H1 (cell line): Measurements from ENCODE around the gene PRLH. TPM values are rescaled to one million over a fixed set of nuclear protein-coding genes. Genes with fewer than 3 reads are reported as not detected.

Experiments used
- CTCF ChIA-PET: fragments of 300-600 bp; sonication (Branson Sonifier 250); formaldehyde crosslinking; loops from one replicate; lab custom pipeline; 2021; ENCODE audit not compliant: partially characterized antibody; lab: Charles Lee
- POLR2A ChIA-PET: fragments of 300-600 bp; sonication (Branson Sonifier 250); formaldehyde crosslinking; loops from one replicate; lab custom pipeline; 2021; ENCODE audit warnings: inconsistent platforms; ENCODE audit not compliant: partially characterized antibody; lab: Charles Lee
- DNase-seq, 2 experiments: peaks; one replicate each; pipeline versions ENCODE4 v3.0.0 to v3.0.0-alpha.2; 2010 to 2022; ENCODE audit warnings: low spot score in 2 of 2, low read depth in 1 of 2, mixed read lengths in 1 of 2
- FAIRE-seq: peaks from 2 replicates; lab custom pipeline; 2011; peaks lifted over from hg19 to GRCh38; lab: Jason Lieb, UNC
- H2AFZ ChIP-seq: 2 replicates; pipeline ENCODE4 v1.8.1; 2012; ENCODE audit warnings: low read length, inconsistent platforms
- H2AK5ac ChIP-seq: 2 replicates; pipeline ENCODE4 v1.6.1; 2013; ENCODE audit warnings: low read depth, low read length
- H2BK120ac ChIP-seq: replicated peaks from 2 replicates; pipeline ENCODE3; 2013; ENCODE audit warnings: low read depth, low read length, inconsistent platforms
- H2BK12ac ChIP-seq: 2 replicates; pipeline ENCODE4 v1.6.1; 2013; ENCODE audit warnings: low read depth, low read length
- H2BK15ac ChIP-seq: 2 replicates; pipeline ENCODE4 v1.6.1; 2013; ENCODE audit warnings: low read length
- H2BK20ac ChIP-seq: 2 replicates; pipeline ENCODE4 v1.6.1; 2013; ENCODE audit warnings: low read length
- H2BK5ac ChIP-seq: 2 replicates; pipeline ENCODE4 v1.6.1; 2013; ENCODE audit warnings: low read depth, low read length
- H3K14ac ChIP-seq: 2 replicates; pipeline ENCODE4 v1.6.1; 2013; ENCODE audit warnings: inconsistent platforms; ENCODE audit not compliant: insufficient read length
- H3K18ac ChIP-seq: 2 replicates; pipeline ENCODE4 v1.6.1; 2013; ENCODE audit warnings: low read length; ENCODE audit errors: extremely low read depth
- H3K23ac ChIP-seq: 2 replicates; pipeline ENCODE4 v1.6.1; 2013; ENCODE audit warnings: inconsistent platforms; ENCODE audit not compliant: insufficient read length
- H3K23me2 ChIP-seq: 2 replicates; pipeline ENCODE4 v1.6.1; 2013; ENCODE audit warnings: low read depth, low read length
- H3K27ac ChIP-seq: 2 replicates; pipeline ENCODE4 v1.6.1; 2011; ENCODE audit warnings: low read depth, low read length, inconsistent platforms
- H3K27me3 ChIP-seq, 4 experiments: replicated peaks in 1 of 4; 1 replicate in 1 of 4; 2 replicates in 3 of 4; pipeline versions ENCODE4 v1.6.1 to v1.8.1; 2011 to 2013; ENCODE audit warnings: low read length in 3 of 4, mild to moderate bottlenecking in 3 of 4, inconsistent platforms in 2 of 4, mixed read lengths in 2 of 4, moderate library complexity in 1 of 4; ENCODE audit not compliant: control insufficient read depth in 3 of 4, insufficient read depth in 3 of 4; ENCODE audit errors: extremely low read depth in 1 of 4
- H3K36me3 ChIP-seq, 4 experiments: 2 replicates each; pipeline versions ENCODE4 v1.6.1 to v1.8.1; 2011 to 2013; ENCODE audit warnings: mild to moderate bottlenecking in 4 of 4, low read length in 3 of 4, moderate library complexity in 2 of 4, control low read depth in 1 of 4, inconsistent platforms in 1 of 4; ENCODE audit not compliant: insufficient read depth in 4 of 4, control insufficient read depth in 2 of 4
- H3K4ac ChIP-seq: replicated peaks from 2 replicates; pipeline ENCODE3; 2013; ENCODE audit warnings: low read length, low read depth, mixed read lengths, inconsistent platforms; ENCODE audit not compliant: insufficient read length
- H3K4me1 ChIP-seq, 4 experiments: replicated peaks in 1 of 4; 1 replicate in 1 of 4; 2 replicates in 3 of 4; pipeline versions ENCODE4 v1.6.1 to v1.8.1; 2011 to 2013; ENCODE audit warnings: low read length in 3 of 4, inconsistent platforms in 2 of 4, mixed read lengths in 1 of 4; ENCODE audit not compliant: insufficient read depth in 4 of 4, control insufficient read depth in 3 of 4
- H3K4me2 ChIP-seq, 2 experiments: 2 replicates each; pipeline versions ENCODE4 v1.6.1 to v1.8.1; 2011 to 2013; ENCODE audit warnings: low read depth in 2 of 2, low read length in 2 of 2, control low read depth in 1 of 2, inconsistent platforms in 1 of 2, mild to moderate bottlenecking in 1 of 2; ENCODE audit not compliant: insufficient read depth in 1 of 2
- H3K4me3 ChIP-seq, 4 experiments: fragments of 200-600, 300-600 bp in 1 of 4; sonication (generic), shearing (Covaris generic), sonication (Bioruptor Twin) in 1 of 4; 2 replicates each; pipeline versions ENCODE4 v1.5.1 to v1.8.1; 2011 to 2016; ENCODE audit warnings: low read length in 4 of 4, low read depth in 3 of 4, control low read depth in 2 of 4, inconsistent platforms in 2 of 4, mild to moderate bottlenecking in 2 of 4, mixed read lengths in 1 of 4, moderate library complexity in 1 of 4; ENCODE audit not compliant: insufficient read depth in 2 of 4; ENCODE audit errors: extremely low read depth in 1 of 4
- H3K56ac ChIP-seq: replicated peaks from 2 replicates; pipeline ENCODE3; 2013; ENCODE audit warnings: low read depth, mild to moderate bottlenecking, mixed read lengths, low read length, inconsistent platforms; ENCODE audit not compliant: insufficient read length
- H3K79me1 ChIP-seq: 2 replicates; pipeline ENCODE4 v1.6.1; 2013; ENCODE audit warnings: low read depth, low read length, control low read depth
- H3K79me2 ChIP-seq, 2 experiments: 2 replicates each; pipeline versions ENCODE4 v1.6.1 to v1.8.1; 2012 to 2013; ENCODE audit warnings: low read length in 2 of 2, mild to moderate bottlenecking in 2 of 2, inconsistent platforms in 1 of 2; ENCODE audit not compliant: insufficient read depth in 2 of 2, control insufficient read depth in 1 of 2
- H3K9ac ChIP-seq, 4 experiments: replicated peaks in 1 of 4; 1 replicate in 1 of 4; 2 replicates in 3 of 4; pipeline versions ENCODE4 v1.6.1 to v1.8.1; 2011 to 2013; ENCODE audit warnings: low read depth in 3 of 4, low read length in 3 of 4, control low read depth in 2 of 4, mild to moderate bottlenecking in 2 of 4, moderate library complexity in 2 of 4, inconsistent platforms in 1 of 4; ENCODE audit errors: extremely low read depth in 1 of 4
- H3K9me3 ChIP-seq, 2 experiments: 2 replicates each; pipeline versions ENCODE4 v1.6.1 to v1.8.1; 2012 to 2013; ENCODE audit warnings: mild to moderate bottlenecking in 2 of 2, moderate library complexity in 2 of 2, control low read depth in 1 of 2, inconsistent platforms in 1 of 2, low read depth in 1 of 2, low read length in 1 of 2, mixed read lengths in 1 of 2; ENCODE audit not compliant: insufficient read depth in 2 of 2
- H4K20me1 ChIP-seq, 2 experiments: replicated peaks in 1 of 2; 2 replicates each; pipeline versions ENCODE3 to v1.8.1; 2011 to 2013; ENCODE audit warnings: inconsistent platforms in 2 of 2, low read length in 2 of 2, mild to moderate bottlenecking in 1 of 2; ENCODE audit not compliant: insufficient read depth in 2 of 2, control insufficient read depth in 1 of 2
- H4K5ac ChIP-seq: 2 replicates; pipeline ENCODE4 v1.6.1; 2013; ENCODE audit warnings: low read length, low read depth, mixed read lengths, inconsistent platforms; ENCODE audit not compliant: insufficient read length
- H4K8ac ChIP-seq: 2 replicates; pipeline ENCODE4 v1.8.0; 2013; ENCODE audit warnings: mild to moderate bottlenecking, moderate library complexity, low read length, inconsistent platforms; ENCODE audit not compliant: insufficient read depth; ENCODE audit errors: extremely low read depth
- H4K91ac ChIP-seq: replicated peaks from 2 replicates; pipeline ENCODE3; 2013; ENCODE audit warnings: low read length, mixed read lengths, inconsistent platforms; ENCODE audit not compliant: insufficient read length
- ATF2 ChIP-seq: IDR thresholded peaks from 2 replicates; pipeline ENCODE4 v1.6.1; 2012; ENCODE audit warnings: low read length, inconsistent platforms
- BACH1 ChIP-seq: IDR thresholded peaks from 2 replicates; pipeline ENCODE4 v1.6.1; 2012; ENCODE audit warnings: low read length, improper control_type of control experiment
- BCL11A ChIP-seq, 2 experiments: IDR thresholded peaks; one replicate each; pipeline ENCODE4 v1.6.1; 2011; ENCODE audit warnings: low read depth in 2 of 2, low read length in 2 of 2, mild to moderate bottlenecking in 2 of 2
- CTCF ChIP-seq, 3 experiments: IDR thresholded peaks; 1 replicate in 2 of 3; 2 replicates in 1 of 3; pipeline versions ENCODE4 v1.5.1 to v1.6.1; 2011; ENCODE audit warnings: low read length in 3 of 3, mild to moderate bottlenecking in 3 of 3, inconsistent platforms in 2 of 3, low read depth in 1 of 3, moderate library complexity in 1 of 3; ENCODE audit not compliant: insufficient read depth in 1 of 3; ENCODE audit errors: control extremely low read depth in 1 of 3
- FOSL1 ChIP-seq: IDR thresholded peaks from 2 replicates; pipeline ENCODE4 v1.6.1; 2011; ENCODE audit warnings: mild to moderate bottlenecking, low read depth, low read length, moderate library complexity; ENCODE audit not compliant: insufficient read depth
- KDM1A ChIP-seq: fragments of 200-600, 300-600 bp; sonication (generic); IDR thresholded peaks from 2 replicates; pipeline ENCODE4 v1.7.1; 2016; ENCODE audit warnings: mild to moderate bottlenecking, low read length, borderline replicate concordance
- POLR2AphosphoS5 ChIP-seq: IDR thresholded peaks from 2 replicates; pipeline ENCODE4 v1.6.1; 2011; ENCODE audit warnings: low read depth, low read length
- SP1 ChIP-seq: IDR thresholded peaks from 2 replicates; pipeline ENCODE4 v1.6.1; 2011; ENCODE audit warnings: low read depth, low read length
- TBP ChIP-seq: IDR thresholded peaks from 2 replicates; pipeline ENCODE4 v1.6.1; 2011; ENCODE audit warnings: low read depth, low read length, improper control_type of control experiment
- YY1 ChIP-seq: IDR thresholded peaks from 2 replicates; pipeline ENCODE4 v1.6.1; 2011; ENCODE audit warnings: low read depth, mild to moderate bottlenecking, low read length
- WGBS, 2 experiments: shearing (Covaris generic) in 1 of 2; methylation state at CpG; one replicate each; pipeline versions ENCODE4 v1.1.6 to v1.1.7; 2013 to 2015; ENCODE audit warnings: low lambda C conversion rate in 2 of 2, mixed read lengths in 2 of 2, inconsistent platforms in 1 of 2, low coverage in 1 of 2, missing lambda C conversion rate in 1 of 2; ENCODE audit not compliant: insufficient replicate concordance in 2 of 2, insufficient coverage in 1 of 2, insufficient read length in 1 of 2; ENCODE audit errors: extremely low coverage in 1 of 2, missing lambda C conversion rate in 1 of 2; 5-methylcytosine and 5-hydroxymethylcytosine counted together
- polyA plus RNA-seq, 7 experiments: library from polyadenylated mRNA; depleted of rRNA in 3 of 7; stranded (reverse) in 5 of 7; unstranded in 2 of 7; fragments of >200 nt in 5 of 7; fragments of 200-250 nt in 2 of 7; gene quantifications; 1 replicate in 5 of 7; 2 replicates in 1 of 7; 4 replicates in 1 of 7; pipeline versions ENCODE4 v1.2.1 to v1.2.3, GENCODE V29; 2011 to 2013; ENCODE audit warnings: missing spikeins in 2 of 7, mixed read lengths in 2 of 7
- total RNA-seq: library from RNA; stranded (reverse); fragmentation: NEBNext Ultra II Directional; extraction: Animal tissue kit (Norgen Biotek cat#: 25700); gene quantifications from 2 replicates; pipeline ENCODE4 v1.2.1, GENCODE V29; 2021

PRLH gene
- total and polyA plus RNA-seq, 2 of the 8 experiments (the other 6 are each of a cell fraction or from before 2014, with no cell fraction given): not detected

GRCh38 chr2:237555560-237555959 lies 10.8 kb upstream of the PRLH start:
- Histone ChIP-seq H3K23me2 (no peaks in the 10 kb centered on the region), H3K79me2 (no peaks in the 10 kb centered on the region), H4K91ac (no peak overlapping the region), H3K9me3 (peaks cover 13 to 15% of the 10 kb centered on the region in 2 experiments; a peak in 3 of 4 replicates), H4K8ac (no peak overlapping the region), H3K27ac (no peak overlapping the region), H2BK12ac (no peak overlapping the region), H4K5ac (no peak overlapping the region), H2AK5ac (no peak overlapping the region), H3K79me1 (no peaks in the 10 kb centered on the region; the same call in 1 of the 2 replicates), H2BK20ac (no peak overlapping the region), H3K27me3 (no peaks in the 10 kb centered on the region; a peak in 1 of 7 replicates), H2AFZ (no peak overlapping the region), H3K9ac (no peak overlapping the region), H3K4me3 (no peak overlapping the region), H3K4me1 (no peaks in the 10 kb centered on the region), H3K4ac (no peak overlapping the region), H3K4me2 (no peak overlapping the region), H3K18ac (no peak overlapping the region), H3K14ac (no peak overlapping the region), H4K20me1 (no peaks in the 10 kb centered on the region), H2BK15ac (no peak overlapping the region), H2BK5ac (no peak overlapping the region), H3K23ac (no peak overlapping the region), H2BK120ac (no peak overlapping the region), H3K56ac (no peak overlapping the region), H3K36me3 (peaks cover 0 to 27% (median 12%) of the 10 kb centered on the region in 4 experiments; a peak in 4 of 8 replicates)
- POLR2A ChIA-PET: interaction anchor here (1.1 kb wide), 1 partner anchor 11 kb away, joined by 3 read pairs; no protein-coding TSS in a partner anchor
- DNase-seq (no peak), FAIRE-seq (no peak)
- CTCF ChIA-PET: interaction anchor here (0.6 to 5.6 kb wide), 6 partner anchors 10 to 211 kb away, joined by 3 to 25 read pairs (median 3); no protein-coding TSS in a partner anchor
- WGBS, 2 experiments: 100% methylated on average over 1 of the region's 1 CpG; no CpG with 5 or more reads in 1 of the 2 experiments
- TF ChIP-seq KDM1A: no peak
- no peak for TF ChIP-seq POLR2AphosphoS5
- TF ChIP-seq YY1: no peak
- TF ChIP-seq SP1: no peak
- TF ChIP-seq ATF2: no peak
- no peak for TF ChIP-seq BACH1
- no peak for TF ChIP-seq CTCF (IDR thresholded peaks at IDR 0.05; ENCODE audit: control extremely low read depth in 1 of 3, insufficient read depth in 1 of 3, low read depth in 1 of 3, low read length in 3 of 3)
- TF ChIP-seq FOSL1: no peak
- no peak for TF ChIP-seq BCL11A (IDR thresholded peaks at IDR 0.05; ENCODE audit: low read depth in 2 of 2, low read length in 2 of 2)
- no peak for TF ChIP-seq TBP
